Ammon's horn (tissue), 1 donor: Measurements from ENCODE around the gene ENO4.

ENCODE experiments used
- DNase-seq: peaks from one replicate; pipeline ENCODE4 v3.0.0-alpha.2; 2016; ENCODE audit warnings: low spot score

ENO4 gene

GRCh38 chr10:116913695-116914094 is 64.4 kb downstream of the ENO4 start:
- DNase-seq, result no peak

- DNase-seq, result no peak
These were observed 66.0 kb downstream of the ENO4 start for GRCh38 chr10:116915340-116915739.

GRCh38 chr10:116917481-116917880 is 68.2 kb downstream of the ENO4 start:
- DNase-seq, result peak; percentile 32

GRCh38 chr10:116918583-116918982 is 69.3 kb downstream of the ENO4 start:
- DNase-seq, result no peak

- DNase-seq, result no peak
These were observed 69.9 kb downstream of the ENO4 start for GRCh38 chr10:116919164-116919563.

GRCh38 chr10:116919706-116920105 is 70.4 kb downstream of the ENO4 start:
- DNase-seq, result no peak

GRCh38 chr10:116925056-116925455 is 75.8 kb downstream of the ENO4 start:
- no peak for DNase-seq

GRCh38 chr10:116926426-116926825 is 77.1 kb downstream of the ENO4 start:
- no peak for DNase-seq

GRCh38 chr10:116931806-116932205 is 82.5 kb downstream of the ENO4 start:
- no peak for DNase-seq
